HG03103 (cell line): ENCODE results near the gene VPS35L.

Experiments
- ATAC-seq: cut with Tn5 transposase; IDR thresholded peaks from one replicate; pipeline ENCODE4 v1.9.1; 2021; ENCODE audit warnings: low read depth; ENCODE audit not compliant: unreplicated experiment

Gene VPS35L

DNA sequence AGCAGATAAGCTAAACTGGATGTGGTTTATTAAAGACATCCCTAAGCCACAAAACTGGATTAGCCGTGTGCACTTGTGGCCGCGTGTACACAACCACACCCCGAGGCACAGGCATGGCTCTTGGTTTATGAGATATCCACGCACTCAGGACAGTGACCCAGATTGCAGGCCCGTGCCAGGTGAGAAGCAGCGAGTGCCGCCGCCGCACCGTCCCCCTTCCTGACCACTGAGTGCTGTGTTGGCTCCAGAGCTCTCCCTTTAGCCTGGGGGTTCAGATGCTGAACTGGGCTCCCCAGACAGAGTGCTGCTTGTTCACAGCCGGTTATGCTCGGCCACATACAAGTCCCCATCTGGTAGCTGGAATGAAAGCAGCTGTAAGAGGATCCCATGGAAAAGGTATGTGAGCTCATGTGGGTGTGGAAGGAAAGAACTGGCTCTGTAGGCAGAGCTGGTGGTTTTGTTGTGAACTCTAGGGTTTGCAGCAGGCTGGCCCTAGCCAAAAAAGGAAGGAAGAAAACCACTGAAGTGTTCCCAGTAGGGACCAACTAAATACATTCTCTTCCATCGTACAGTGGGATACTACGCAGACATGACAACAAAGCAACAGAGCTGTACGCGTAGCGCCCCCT lies 133.0 kb downstream of the VPS35L start:
- no peak for ATAC-seq

DNA sequence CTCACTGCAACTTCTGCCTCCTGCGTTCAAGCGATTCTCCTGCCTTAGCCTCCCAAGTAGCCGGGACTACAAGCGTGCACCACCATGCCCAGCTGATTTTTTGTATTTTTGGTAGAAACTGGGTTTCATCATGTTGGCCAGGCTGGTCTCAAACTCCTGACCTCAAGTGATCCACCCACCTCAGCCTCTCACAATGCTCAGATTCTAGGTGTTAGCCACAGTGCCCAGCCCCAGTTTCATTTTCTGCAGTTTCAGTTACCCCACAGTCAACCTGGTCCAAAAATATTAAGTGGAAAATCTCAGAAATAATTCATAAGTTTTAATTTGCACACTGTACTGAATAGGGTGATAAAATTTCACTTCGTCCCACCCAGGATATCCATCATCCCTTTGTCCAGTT lies 133.8 kb downstream of the VPS35L start:
- no peak for ATAC-seq

DNA sequence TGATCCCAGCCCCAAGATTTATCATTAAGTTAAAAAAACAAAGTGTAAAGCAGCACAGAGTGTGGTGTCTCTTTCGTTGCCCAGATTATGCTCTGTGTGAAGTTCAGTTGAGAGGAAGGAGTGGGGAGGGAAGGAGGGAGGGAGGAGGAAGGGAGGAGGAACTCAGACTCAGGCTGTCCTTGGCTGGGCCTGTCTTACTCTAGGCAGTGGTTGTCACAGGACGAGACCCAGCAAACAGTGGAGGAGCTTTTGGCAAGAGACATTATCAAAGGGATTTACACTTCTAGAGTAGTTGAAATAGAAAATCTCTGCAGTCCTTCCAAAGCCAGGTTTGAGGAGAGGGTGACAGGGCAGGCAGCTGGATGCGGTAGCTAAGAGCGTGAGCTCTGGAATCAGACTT lies 134.7 kb downstream of the VPS35L start:
- ATAC-seq = no peak

DNA sequence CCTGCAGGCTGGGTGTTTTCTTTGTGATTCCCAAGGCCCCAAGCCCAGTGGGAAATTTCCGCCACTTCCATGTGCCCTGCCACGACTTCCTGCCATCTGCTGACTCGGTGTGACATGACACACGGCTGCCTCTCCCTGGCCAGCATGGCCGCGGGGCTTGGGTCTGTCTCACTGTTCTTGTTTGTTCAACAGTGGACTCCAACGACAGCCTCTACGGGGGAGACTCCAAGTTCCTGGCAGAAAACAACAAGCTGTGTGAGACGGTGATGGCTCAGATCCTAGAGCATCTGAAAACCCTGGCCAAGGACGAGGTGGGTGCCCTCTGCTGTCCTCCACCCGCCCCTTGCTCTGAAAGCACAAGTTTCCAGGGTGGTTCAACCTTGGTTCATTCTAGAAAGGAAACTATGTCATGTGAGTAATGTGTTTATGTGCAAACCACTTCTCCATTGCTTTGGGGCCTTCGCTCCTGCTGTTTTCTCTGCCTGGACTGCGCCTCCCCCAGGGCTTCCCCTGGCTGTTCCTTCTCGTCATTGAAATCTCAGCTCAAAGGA lies 135.7 kb downstream of the VPS35L start:
- no peak for ATAC-seq

DNA sequence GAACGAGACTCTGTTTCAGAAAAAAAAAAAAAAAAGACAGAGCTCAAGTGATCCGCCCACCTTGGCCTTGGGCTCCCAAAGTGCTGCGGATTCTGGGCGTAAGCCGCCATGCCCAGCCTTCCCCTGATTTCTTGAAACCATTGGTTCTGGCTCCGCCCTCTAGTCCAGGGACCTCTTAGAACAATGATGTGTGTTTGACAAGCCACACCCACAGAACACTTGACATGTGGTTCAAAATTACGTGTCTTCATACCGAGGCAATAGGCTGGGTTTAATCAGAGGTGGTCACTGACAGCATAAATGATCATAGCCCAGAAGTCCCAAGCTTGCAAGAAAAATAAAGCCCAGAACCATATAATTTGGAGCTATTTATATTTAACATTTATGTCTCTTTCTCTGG lies 139.5 kb downstream of the VPS35L start:
- ATAC-seq = no peak

DNA sequence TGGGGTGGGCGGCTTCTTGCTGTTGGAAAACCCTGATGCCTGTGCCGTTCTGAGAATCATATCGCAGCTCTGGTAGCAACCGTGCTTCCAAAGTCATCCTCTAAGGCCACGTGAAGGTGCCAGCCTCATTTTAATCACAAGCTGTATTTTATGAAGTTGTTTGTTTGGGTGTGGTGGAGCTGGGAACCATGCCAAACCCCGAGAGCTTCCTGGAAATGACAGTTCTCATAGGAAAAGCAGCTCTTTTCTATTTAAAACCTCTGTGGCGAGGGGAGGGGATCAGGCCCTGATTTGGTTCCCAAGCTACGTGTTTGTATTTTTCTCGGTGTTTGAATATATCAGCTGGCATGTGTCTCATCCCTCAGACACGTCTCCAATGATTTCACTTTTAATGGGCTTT lies 140.8 kb downstream of the VPS35L start:
- ATAC-seq = no peak

DNA sequence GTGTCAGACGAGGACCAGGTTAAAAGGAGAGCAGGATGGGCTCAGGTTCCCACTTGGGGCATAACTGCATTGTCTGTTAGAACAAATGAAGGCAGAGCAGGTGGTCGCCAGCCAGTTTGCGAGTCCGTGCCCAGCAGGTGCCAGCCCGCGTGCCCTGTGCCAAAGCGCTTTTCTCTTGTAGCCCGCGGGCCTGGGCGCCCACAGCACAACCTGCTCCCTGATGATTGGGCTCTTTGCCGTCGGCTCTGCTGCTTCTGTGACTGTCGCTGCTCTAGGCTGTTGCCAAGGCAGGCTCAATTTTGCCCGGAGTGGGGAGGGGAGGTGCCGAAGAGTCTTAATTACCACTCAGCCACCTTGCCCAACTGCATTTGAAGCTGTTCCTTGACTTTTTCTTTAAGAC lies 141.5 kb downstream of the VPS35L start:
- no peak for ATAC-seq

DNA sequence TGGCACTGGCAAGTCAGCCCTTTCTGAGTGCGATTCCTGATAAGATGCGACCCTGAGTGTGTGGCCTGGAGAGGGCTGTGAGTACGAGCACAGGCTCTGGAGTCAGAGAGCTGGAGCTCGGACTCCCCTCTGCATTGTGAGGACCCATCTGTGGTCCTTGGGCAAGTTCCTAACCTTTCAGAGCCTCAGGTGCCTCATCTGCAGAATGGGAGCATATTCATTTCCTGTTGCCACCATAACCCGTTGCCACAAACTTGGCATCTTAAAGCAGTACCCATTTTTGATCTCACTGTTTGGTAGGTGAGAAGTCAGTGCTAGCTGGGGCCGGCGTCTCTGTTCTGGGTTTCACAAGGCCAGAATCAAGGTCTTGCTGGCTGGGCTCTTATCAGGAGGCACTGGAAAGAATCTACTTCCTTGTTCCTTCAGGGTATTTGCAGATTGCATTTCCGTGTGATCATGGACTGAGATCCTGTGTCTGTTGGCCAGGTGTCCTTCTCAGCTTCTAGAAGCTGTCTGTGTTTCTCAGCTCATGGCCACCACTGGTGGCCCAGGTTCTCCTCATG lies 142.3 kb downstream of the VPS35L start:
- no peak for ATAC-seq

DNA sequence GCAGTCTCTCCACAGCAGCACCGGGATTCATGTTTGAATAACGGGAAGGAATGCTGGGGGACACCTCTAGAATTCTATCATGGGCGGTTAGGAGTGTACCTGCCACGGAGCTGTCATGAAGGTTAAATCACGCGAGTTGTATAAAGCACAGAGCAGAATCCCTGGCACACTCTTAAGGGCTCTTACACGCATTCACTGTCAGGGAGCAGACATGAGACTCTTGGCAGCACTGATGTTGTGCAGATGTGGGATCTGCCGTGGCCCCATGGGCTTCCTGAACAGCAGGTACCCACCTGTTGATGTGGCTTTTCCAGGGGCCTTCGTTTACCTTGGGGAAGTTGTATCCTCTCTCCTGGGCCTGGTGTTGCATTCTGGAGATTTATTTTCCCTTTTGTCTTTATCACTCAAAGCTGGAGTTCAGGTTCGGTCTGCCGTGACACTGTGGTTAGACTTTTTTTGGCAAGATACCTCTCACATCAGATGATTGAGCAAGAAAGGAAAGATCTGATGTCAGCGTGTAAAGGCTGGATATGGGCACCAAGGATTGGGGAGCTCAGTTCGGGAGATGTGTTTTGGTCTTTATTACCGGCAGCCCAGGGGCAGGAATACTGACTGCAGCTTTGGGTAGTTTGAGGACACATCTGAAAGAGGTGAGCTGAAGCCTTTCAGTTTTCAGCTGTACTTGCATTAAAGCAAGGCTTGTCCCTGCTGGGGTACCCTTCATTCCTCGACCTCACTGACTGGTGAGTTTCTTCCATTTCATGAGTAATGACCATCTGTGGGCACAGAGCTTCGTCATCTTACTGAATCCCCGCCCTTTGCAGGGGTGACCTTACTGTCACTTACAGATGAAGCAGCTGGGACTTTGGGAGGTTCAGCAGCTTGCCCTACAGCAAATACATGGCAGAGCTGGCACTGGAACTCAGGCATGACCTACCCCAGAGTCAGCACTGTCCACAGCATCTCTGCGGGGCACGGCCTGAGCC lies 143.3 kb downstream of the VPS35L start:
- no peak for ATAC-seq

DNA sequence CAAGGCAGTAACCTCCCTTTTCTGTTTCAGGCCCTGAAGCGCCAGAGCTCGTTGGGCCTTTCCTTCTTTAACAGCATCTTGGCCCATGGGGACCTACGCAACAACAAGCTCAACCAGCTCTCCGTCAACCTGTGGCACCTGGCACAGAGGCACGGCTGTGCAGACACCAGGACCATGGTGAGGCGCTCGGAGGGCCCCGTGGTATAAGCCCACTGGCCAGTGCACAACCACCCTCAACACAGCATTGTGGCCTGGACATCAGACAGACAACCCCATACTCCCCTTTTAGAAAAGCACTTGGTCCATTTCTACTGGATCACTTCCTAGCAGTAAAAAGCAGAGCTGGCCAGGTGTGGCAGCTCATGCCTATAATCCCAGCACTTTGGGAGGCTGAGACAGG lies 144.0 kb downstream of the VPS35L start:
- ATAC-seq = no peak

DNA sequence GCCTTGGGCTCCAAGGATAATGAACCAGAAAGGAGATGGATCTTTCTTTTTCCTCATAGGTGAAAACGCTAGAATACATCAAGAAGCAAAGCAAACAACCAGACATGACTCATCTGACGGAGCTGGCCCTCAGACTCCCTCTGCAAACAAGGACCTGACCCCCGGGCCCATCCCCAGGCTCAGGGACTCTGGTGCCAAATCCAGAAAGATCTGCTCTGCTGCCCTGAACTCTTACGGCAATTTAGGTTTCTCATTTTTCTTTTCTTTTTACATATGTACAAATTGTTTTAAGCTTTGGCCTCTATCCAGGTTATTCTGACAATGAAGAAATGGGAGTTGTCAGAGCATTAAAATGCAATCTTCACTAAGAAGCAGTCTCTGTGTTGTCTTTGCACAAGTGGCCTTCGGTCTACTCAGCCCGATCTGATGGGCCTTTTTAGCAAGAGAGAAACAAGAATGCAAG lies 144.8 kb downstream of the VPS35L start:
- ATAC-seq = no peak

DNA sequence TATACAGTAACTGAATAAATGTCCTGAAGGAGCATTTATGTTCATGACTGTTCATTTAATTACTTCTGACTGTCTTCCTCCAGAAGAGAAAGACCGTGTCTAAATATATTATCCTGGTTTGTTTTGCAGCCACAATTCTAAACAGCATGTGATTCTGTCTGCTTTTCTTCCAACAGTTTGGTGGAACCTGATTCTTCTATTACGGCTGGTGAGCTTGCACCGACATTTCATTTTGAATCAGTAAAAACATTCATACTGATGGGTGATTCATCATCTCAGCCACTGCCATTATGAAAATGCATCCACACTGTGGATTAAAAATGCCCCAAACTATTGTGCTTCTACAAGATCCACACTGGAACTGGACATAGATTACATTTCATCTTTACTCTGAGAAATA lies 145.6 kb downstream of the VPS35L start:
- ATAC-seq = no peak

DNA sequence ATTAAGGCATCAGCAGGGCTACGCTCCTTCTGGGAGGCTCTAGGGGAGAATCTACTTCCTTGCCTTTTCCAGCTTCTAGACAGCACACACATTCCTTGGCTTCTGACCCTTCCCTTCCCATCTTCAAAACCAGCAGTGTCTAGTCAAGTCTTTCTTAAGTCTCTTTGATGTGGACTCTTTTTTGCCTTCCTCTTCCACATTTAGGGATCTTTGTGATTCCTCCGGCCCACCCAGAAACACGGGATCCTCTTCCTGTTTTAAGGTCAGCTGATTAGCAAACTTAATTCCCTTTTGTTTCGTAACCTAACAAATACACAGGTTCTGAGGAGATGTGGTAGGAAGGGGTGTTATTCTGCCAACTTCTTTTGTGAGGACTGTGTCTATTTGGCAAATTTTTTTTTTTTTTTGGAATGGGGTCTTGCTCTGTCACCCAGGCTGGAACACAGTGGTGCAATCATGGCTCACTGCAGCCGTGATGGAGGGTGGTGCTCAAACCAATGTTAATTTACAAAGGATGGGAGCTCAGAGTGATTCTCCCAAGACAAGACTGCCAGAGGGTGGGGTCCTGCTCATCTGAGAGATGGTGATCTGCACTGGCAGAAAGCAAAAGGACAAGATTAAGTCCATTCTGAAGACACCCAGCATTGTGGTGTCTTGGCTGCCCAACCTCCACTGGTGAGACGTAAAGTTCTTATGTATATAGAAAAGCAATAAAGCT lies 147.8 kb downstream of the VPS35L start:
- no peak for ATAC-seq

DNA sequence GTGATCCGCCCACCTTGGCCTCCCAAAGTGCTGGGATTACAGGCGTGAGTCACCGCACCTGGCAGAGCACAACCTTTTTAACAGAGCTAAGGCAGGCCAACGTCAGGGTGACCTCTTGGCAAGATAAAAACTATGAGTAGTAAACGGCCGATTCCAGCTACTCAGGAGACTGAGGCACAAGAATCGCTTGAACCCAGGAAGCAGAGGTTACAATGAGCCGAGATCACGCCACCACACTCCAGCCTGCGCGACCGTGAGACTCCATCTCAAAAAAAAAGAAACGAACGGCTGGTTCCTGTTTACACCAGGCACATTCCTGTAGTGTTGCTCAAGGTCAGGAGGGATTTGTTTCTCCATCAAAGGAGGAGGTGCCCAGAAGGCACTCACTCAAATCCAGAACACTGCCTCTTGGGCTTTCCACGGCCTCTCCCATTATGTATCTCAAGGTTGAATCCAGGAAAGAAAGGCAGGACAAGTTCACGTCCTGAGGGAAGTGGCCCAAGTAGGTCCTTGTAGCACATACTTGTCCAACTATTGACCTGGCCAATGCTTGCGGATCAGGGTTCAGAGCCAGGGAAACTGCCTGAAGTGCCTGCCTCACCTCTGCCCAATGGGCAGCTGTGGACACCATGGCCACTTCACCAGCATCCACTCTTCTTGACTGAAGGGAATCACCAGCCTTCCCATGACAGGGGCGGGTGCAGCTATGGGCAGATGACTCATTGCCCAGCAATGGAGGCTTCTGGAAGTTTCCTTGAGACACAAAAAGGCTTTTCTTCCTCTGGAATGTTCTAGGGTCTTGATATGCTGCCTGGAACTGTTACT lies 149.0 kb downstream of the VPS35L start:
- no peak for ATAC-seq

DNA sequence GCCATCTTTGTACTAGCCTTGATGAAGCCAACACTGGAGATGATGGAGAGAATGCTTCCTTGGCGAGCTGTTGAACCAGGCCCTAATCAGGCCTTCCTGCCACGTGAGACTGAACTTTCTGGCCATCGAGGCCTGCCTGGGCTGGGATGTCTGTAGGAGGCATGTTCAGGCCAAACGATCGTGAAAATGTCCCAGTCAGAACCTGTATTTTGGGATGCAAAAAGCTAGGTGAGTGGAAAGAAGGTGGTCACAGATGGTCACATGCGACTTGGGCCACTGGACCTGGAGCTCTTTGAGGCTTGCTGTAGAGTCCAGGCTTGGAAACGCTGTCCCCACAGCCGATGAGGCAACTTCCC lies 149.6 kb downstream of the VPS35L start:
- ATAC-seq = no peak

DNA sequence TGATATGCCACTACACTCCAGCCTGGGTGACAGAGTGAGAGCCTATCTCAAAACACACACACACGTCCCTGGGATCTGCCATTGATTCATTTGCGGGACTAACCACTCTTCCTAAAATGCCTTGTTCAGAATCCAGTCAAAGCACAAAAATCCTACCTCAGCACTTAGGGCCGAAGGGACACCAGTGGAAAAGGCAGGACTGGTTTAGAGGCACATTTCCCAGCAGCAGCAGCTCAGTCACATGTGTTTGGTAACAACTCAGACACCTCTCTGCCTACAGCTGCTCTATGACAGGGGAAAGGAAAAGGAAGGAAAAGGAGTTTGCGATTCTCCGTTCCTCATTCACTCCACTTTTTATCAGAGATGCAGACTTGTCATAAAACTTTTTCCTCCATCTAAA lies 150.3 kb downstream of the VPS35L start:
- ATAC-seq = no peak

DNA sequence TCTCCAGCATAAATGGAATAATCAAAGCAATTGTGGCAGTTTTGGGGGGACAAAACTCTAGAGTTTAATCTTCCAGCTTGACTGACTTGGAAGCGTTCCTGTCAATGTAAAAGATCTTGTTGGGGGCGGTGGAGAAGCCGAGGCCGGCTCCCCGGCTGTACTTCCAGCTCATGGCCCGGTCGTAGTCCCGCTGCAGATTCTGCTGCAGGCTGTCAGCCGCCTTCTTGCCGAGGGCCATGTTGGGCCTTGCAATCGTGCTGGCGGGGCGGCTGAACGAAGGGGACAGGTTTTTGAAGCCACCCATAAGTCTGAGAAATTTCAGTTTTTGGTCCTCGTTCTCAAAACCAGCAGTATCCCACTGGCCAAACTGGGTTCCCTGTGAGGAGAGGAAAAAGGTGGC lies 151.3 kb downstream of the VPS35L start:
- ATAC-seq = no peak

DNA sequence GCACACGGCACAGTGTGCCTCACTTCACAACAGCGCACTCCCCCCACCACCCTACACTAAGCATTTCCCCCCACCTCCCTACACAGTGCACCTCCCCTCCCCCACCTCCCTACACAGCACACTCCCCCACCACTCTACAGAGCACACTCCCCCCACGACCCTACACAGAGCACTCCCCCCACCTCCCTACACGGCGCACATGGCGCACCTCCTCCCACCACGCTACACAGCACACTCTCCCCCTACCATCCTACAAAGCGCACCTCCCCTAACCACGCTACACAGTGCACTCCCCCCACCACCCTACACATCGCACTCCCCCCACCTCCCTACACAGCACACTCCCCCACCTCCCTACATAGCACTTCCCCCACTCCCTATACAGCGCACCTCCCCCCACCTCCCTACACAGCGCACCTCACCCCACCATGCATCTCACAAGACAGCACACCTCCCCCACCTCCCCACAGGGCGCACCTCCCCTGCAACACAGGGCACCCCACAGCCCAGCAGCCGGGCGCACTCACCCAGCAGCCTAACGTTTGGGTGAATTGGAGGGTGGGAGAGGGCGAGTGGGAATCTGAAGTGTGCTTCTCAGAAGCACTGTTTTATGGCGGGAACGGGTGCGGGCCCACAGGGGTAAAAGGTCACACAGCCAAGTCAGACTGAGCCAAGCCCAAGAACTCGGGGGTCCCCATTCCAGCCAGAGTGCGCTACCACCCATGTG lies 152.2 kb downstream of the VPS35L start:
- no peak for ATAC-seq
